ENCODE measurements around the gene GRM8.

The GRM8 gene

DNA sequence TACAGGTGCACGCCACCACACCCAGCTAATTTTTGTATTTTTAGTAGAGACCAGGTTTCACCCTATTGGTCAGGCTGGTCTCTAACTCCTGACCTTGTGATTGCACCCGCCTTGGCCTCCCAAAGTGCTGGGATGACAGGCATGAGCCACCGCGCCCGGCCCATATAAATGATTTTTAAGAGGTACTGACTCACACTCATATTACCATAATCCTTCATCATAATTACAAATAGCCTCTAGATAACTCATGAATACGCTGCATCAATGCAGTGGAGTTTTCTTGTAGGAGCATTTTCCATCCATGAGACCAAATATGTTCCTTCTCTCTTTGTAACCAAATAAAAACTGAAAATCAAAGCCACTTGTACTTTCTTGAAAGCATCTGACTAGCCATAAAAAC, 193.3 kb downstream of the GRM8 start:
- in situ Hi-C loops (cut with MboI; ENCODE audit: low sequenced_read_pairs, unreplicated experiment) = no loop called here
- TF ChIP-seq, protein P1, sequence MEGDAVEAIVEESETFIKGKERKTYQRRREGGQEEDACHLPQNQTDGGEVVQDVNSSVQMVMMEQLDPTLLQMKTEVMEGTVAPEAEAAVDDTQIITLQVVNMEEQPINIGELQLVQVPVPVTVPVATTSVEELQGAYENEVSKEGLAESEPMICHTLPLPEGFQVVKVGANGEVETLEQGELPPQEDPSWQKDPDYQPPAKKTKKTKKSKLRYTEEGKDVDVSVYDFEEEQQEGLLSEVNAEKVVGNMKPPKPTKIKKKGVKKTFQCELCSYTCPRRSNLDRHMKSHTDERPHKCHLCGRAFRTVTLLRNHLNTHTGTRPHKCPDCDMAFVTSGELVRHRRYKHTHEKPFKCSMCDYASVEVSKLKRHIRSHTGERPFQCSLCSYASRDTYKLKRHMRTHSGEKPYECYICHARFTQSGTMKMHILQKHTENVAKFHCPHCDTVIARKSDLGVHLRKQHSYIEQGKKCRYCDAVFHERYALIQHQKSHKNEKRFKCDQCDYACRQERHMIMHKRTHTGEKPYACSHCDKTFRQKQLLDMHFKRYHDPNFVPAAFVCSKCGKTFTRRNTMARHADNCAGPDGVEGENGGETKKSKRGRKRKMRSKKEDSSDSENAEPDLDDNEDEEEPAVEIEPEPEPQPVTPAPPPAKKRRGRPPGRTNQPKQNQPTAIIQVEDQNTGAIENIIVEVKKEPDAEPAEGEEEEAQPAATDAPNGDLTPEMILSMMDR (IDR thresholded peaks at IDR 0.05; ENCODE audit: borderline replicate concordance, control extremely low read depth, extremely low read depth, insufficient read depth, missing control alignments) = no peak
- DNase-seq (ENCODE audit: low spot score) = no peak

DNA sequence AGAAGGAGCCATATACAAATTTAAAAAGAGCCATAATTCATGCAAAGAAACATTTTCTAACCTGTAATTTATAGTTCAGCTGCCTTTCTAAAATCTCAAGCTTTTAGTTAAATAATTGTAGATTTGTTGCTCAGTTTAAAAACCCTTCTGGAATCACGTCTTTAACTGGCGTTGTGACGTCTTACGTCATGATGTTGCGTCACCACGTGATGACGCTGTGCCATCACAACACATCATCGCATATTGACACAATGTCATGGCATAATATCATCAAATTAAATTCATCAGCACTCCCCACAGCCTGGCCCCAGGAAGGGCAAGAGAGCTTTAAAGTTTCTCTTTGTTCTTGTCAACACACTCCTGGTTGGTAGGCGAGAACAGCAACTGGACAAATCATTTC, 194.8 kb downstream of the GRM8 start:
- in situ Hi-C loops (cut with MboI; ENCODE audit: low sequenced_read_pairs, unreplicated experiment) = no loop called here
- no peak for DNase-seq (ENCODE audit: low spot score)
- TF ChIP-seq, protein P1 (IDR thresholded peaks at IDR 0.05; ENCODE audit: borderline replicate concordance, control extremely low read depth, extremely low read depth, insufficient read depth, missing control alignments) = no peak

DNA sequence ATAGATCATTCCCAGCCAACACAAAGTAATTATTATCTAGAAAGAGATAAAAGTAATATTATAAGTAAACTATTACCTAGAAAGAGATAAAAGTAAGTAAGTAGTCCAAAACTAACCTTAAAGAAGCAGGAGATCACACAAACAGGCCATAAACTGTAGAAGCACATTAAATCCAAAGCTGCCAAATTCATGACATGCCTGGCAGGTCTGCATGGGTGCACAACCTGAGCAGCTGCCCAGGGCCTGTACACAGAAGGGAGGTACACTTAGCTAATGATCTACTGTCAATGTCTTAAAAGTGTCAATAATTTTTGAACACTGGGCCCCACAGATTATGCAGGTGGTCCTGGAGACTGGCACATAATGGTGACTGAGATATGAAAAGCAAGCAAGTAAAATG, 196.5 kb downstream of the GRM8 start:
- DNase-seq (ENCODE audit: low spot score) = no peak
- TF ChIP-seq, protein P1 (IDR thresholded peaks at IDR 0.05; ENCODE audit: borderline replicate concordance, control extremely low read depth, extremely low read depth, insufficient read depth, missing control alignments) = no peak

DNA sequence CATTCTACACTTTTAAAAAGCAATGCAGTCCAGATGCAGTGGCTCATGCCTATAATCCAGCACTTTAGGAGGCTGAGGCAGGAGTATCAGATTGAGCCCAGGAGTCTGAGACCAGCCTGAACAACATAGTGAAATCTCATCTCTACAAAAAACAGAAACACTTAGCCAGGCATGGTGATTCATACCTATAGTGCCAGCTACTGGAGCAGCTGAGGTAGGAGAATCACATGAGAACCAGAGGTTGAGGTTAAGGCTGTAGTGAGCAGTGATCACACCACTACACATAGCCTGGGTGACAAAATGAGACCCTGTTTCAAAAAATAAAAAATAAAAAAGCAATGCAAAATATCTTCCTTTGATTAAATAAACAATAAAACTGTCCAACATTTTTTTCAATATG, 205.2 kb downstream of the GRM8 start:
- DNase-seq (ENCODE audit: low spot score) = no peak
- in situ Hi-C loops (cut with MboI; ENCODE audit: low sequenced_read_pairs, unreplicated experiment) = no loop called here
- TF ChIP-seq, protein P1 (IDR thresholded peaks at IDR 0.05; ENCODE audit: borderline replicate concordance, control extremely low read depth, extremely low read depth, insufficient read depth, missing control alignments) = no peak

More for the DNA sequence above, 196.5 kb downstream of the GRM8 start:
- in situ Hi-C loops (cut with MboI; ENCODE audit: low sequenced_read_pairs, unreplicated experiment) = no loop called here

DNA sequence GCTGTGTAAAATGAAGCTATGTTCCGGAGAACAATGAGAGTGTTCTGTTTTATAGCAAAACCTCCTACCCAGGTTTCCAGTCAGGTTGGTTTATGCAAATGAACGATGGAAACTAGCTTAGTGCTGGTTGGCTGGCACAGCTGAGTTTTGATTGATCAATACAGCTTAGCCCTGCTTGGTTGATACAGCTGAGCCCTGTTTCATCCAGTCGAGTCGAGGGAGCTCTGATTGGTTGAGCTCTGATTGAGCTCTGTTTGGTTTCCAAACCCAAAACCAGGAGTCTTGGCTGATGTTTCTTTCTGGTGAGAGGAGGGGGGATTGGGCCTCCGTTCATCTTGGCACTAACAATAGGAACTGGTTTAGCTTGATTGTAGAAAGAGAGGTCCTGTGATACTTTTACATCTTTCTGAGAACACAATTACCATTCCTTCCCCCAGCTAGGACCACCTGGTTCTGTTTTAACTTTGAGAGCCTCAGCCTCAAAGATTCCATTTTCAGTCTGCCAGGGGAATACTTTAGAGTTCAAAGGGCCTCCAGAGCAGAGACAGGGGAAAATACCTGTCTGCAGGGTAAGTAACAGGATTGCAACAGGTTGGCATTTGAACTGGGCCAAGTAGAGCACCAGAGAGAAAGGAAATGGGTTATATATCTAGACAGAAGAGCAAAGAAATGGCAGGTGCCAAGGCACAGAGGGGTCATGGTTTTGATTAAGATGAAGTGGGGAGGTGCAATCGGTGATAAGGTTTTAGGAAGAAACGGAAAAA, 210.9 kb downstream of the GRM8 start:
- no peak for DNase-seq (ENCODE audit: low spot score)
- in situ Hi-C loops (cut with MboI; ENCODE audit: low sequenced_read_pairs, unreplicated experiment) = no loop called here
- TF ChIP-seq, protein P1 (IDR thresholded peaks at IDR 0.05; ENCODE audit: borderline replicate concordance, control extremely low read depth, extremely low read depth, insufficient read depth, missing control alignments) = no peak

DNA sequence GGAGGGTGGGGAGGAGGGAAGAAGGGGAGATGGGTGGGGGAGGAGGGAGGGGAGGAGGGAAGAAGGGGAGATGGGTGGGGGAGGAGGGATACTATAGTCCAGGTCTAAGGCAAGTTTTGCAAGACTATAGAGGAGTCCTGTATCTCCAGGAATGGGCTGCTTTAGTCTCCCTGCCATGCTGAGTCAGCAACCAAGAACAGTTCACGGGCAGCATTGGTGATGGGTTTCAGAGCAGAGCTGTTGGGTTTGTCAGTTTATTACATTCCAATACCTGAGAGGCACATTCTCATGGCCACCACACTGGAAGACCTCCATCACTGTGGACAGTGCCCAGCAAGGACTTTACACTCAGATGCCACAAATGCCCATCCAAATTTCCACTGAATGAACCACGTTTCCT, 212.7 kb downstream of the GRM8 start:
- DNase-seq (ENCODE audit: low spot score) = no peak
- TF ChIP-seq, protein P1 (IDR thresholded peaks at IDR 0.05; ENCODE audit: borderline replicate concordance, control extremely low read depth, extremely low read depth, insufficient read depth, missing control alignments) = no peak
- in situ Hi-C loops (cut with MboI; ENCODE audit: low sequenced_read_pairs, unreplicated experiment) = no loop called here

Measured in GM13976 (cell line).